NCI-H510A (cell line): ENCODE results near the gene UBALD2.
"Not testable (repeated sequence)": the region's sequence is repeated elsewhere in the genome, so short reads cannot be mapped to it uniquely, and the experiment has no call there.

Experiments used
- DNase-seq: peaks from one replicate; lab custom pipeline; 2025; lab: John Stamatoyannopoulos, UW

Gene UBALD2

GRCh38 chr17:76277300-76278267, 12.4 kb downstream of the UBALD2 start:
- DNase-seq = no peak

GRCh38 chr17:76278268-76278908, 13.2 kb downstream of the UBALD2 start:
- DNase-seq = no peak

GRCh38 chr17:76278952-76279741, 14.0 kb downstream of the UBALD2 start:
- DNase-seq = peak; percentile 54

- DNase-seq = no peak
Measured at GRCh38 chr17:76279742-76280287, 14.7 kb downstream of the UBALD2 start.

- DNase-seq = no peak
Measured at GRCh38 chr17:76280650-76281049, 15.5 kb downstream of the UBALD2 start.

GRCh38 chr17:76281573-76282371, 16.6 kb downstream of the UBALD2 start:
- DNase-seq = no peak

- no peak for DNase-seq
Measured at GRCh38 chr17:76292567-76292966, 27.4 kb downstream of the UBALD2 start.

- DNase-seq = no peak
Measured at GRCh38 chr17:76293106-76293505, 28.0 kb downstream of the UBALD2 start.

GRCh38 chr17:76296186-76296585, 31.0 kb downstream of the UBALD2 start:
- DNase-seq = no peak

- DNase-seq = no peak
Measured at GRCh38 chr17:76296889-76297288, 31.7 kb downstream of the UBALD2 start.

GRCh38 chr17:76297436-76297835, 32.3 kb downstream of the UBALD2 start:
- DNase-seq = no peak

GRCh38 chr17:76304226-76305134, 39.3 kb downstream of the UBALD2 start:
- no peak for DNase-seq

- DNase-seq = not testable (repeated sequence)
Measured at GRCh38 chr17:76305135-76305454, 39.9 kb downstream of the UBALD2 start.

GRCh38 chr17:76307299-76307965, 42.3 kb downstream of the UBALD2 start:
- DNase-seq = no peak

GRCh38 chr17:76307966-76308338, 42.8 kb downstream of the UBALD2 start, which contains the start of gene QRICH2:
Gene QRICH2, minus strand, starts transcription at chr17:76308276. Its CDS starts 278 bp downstream, at chr17:76307998.
- DNase-seq = no peak

- no peak for DNase-seq
Measured at GRCh38 chr17:76309461-76309860, 44.3 kb downstream of the UBALD2 start.

GRCh38 chr17:76312735-76313134, 47.6 kb downstream of the UBALD2 start:
- DNase-seq = no peak

GRCh38 chr17:76314392-76315227, 49.5 kb downstream of the UBALD2 start:
- no peak for DNase-seq

GRCh38 chr17:76317535-76317934, 52.4 kb downstream of the UBALD2 start:
- no peak for DNase-seq
